GM19193 (cell line): ENCODE measurements around the gene SUSD3.

Source experiments
- POLR2A ChIP-seq: IDR thresholded peaks from 4 replicates; pipeline ENCODE4 v1.6.1; 2011; ENCODE audit not compliant: insufficient read depth, insufficient read length; ENCODE audit errors: extremely low read depth

The SUSD3 gene

GRCh38 chr9:93132287-93132927 is 73.9 kb downstream of the SUSD3 start:
- no peak for TF ChIP-seq POLR2A

- TF ChIP-seq POLR2A = no peak
These were observed 74.6 kb downstream of the SUSD3 start for GRCh38 chr9:93132946-93133680.

GRCh38 chr9:93133681-93134014 is 75.1 kb downstream of the SUSD3 start:
- TF ChIP-seq POLR2A = no peak

GRCh38 chr9:93134015-93134739 is 75.7 kb downstream of the SUSD3 start, which contains the start of gene NINJ1:
NINJ1 (minus strand) TSS chr9:93134251; CDS start chr9:93134217, 34 bp downstream.
- TF ChIP-seq POLR2A = peak; percentile 64
